BJ (cell line): ENCODE data around the gene MTHFD2L. TPM values are rescaled to one million over a fixed set of nuclear protein-coding genes. Genes with fewer than 3 reads are reported as not detected.

ENCODE experiments used
- CTCF ChIA-PET: fragments of 350-600 bp; formaldehyde crosslinking; extraction: SDS; loops from one replicate; lab custom pipeline; 2021; ENCODE audit warnings: antibody characterized with exemption, inconsistent platforms; lab: Yijun Ruan, JAX
- POLR2A ChIA-PET: fragments of 300-600 bp; sonication (Branson Sonifier 250); formaldehyde crosslinking; extraction: SDS; loops from one replicate; lab custom pipeline; 2021; ENCODE audit warnings: antibody characterized with exemption; lab: Charles Lee
- DNase-seq: peaks from one replicate; pipeline ENCODE4 v3.0.0-alpha.2; 2011; ENCODE audit warnings: low read depth
- H3K27me3 ChIP-seq: 2 replicates; pipeline ENCODE4 v1.6.0; 2011; ENCODE audit warnings: low read length; ENCODE audit not compliant: control insufficient read depth, insufficient read depth
- H3K36me3 ChIP-seq: 2 replicates; pipeline ENCODE4 v1.5.1; 2011; ENCODE audit warnings: low read length; ENCODE audit not compliant: control insufficient read depth, insufficient read depth
- H3K4me3 ChIP-seq: 2 replicates; pipeline ENCODE4 v1.5.1; 2011; ENCODE audit warnings: low read depth, mild to moderate bottlenecking, control low read depth, low read length
- polyA plus RNA-seq: library from polyadenylated mRNA; depleted of rRNA; stranded (reverse); fragments of >200 nt; gene quantifications from 2 replicates; pipeline ENCODE4 v1.2.3, GENCODE V29; 2011
- TF ChIP-seq, protein P1 (sequence below): IDR thresholded peaks from 2 replicates; pipeline ENCODE4 v1.5.1; 2011; ENCODE audit warnings: low read depth, mild to moderate bottlenecking, control low read depth, inconsistent platforms, low read length, moderate library complexity; ENCODE audit not compliant: insufficient read depth

MTHFD2L gene
- polyA plus RNA-seq, 1 experiment: 1.7 TPM

DNA sequence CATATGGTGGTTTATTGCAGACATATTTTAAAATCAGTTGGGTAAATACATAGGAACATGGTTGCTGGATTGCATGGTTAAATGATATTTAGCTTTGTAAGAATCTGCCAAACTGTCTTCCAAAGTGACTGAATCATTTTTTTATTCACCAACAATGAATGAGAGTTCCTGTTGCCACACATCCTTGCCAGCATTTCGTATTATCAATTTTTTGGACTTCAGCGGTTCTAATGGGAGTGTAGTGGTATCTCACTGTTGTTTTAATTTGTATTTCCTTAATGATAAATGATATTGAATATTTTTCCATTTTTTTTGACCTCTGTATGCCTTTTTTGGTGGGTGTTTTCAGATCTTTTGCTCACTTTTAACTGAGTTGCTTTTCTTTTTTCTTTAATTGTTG lies 1.4 kb upstream of the MTHFD2L start:
- POLR2A ChIA-PET: no interaction called here
- H3K27me3 ChIP-seq: no peaks in the 10 kb centered on the region
- no peak overlapping the region for H3K4me3 ChIP-seq
- TF ChIP-seq, protein P1, sequence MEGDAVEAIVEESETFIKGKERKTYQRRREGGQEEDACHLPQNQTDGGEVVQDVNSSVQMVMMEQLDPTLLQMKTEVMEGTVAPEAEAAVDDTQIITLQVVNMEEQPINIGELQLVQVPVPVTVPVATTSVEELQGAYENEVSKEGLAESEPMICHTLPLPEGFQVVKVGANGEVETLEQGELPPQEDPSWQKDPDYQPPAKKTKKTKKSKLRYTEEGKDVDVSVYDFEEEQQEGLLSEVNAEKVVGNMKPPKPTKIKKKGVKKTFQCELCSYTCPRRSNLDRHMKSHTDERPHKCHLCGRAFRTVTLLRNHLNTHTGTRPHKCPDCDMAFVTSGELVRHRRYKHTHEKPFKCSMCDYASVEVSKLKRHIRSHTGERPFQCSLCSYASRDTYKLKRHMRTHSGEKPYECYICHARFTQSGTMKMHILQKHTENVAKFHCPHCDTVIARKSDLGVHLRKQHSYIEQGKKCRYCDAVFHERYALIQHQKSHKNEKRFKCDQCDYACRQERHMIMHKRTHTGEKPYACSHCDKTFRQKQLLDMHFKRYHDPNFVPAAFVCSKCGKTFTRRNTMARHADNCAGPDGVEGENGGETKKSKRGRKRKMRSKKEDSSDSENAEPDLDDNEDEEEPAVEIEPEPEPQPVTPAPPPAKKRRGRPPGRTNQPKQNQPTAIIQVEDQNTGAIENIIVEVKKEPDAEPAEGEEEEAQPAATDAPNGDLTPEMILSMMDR: no peak
- CTCF ChIA-PET: no interaction called here
- H3K36me3 ChIP-seq: no peaks in the 10 kb centered on the region
- no peak for DNase-seq

DNA sequence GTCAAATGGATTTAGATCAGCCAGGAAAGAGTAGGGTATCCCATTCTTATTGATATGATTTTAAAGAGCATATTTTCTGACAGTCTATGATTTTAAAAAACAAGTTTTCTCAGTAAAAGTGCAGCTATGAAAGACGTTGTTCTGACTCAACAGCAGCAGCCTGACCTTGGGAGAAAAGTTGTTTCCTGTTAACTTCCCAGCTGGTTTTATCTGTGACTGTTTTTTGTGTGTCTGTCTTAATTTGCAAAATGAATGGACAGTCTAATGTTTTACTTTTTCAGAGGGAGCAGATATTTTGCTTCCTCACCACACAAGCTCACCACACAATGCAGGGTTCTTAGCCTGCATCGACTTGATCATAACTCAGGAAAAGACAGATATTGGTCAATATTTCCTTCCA lies 764 bp upstream of the MTHFD2L start:
- CTCF ChIA-PET: no interaction called here
- Histone ChIP-seq H3K4me3 (peak overlapping the region; percentile 81), H3K27me3 (no peaks in the 10 kb centered on the region), H3K36me3 (no peaks in the 10 kb centered on the region)
- DNase-seq: no peak
- POLR2A ChIA-PET: no interaction called here
- TF ChIP-seq, protein P1: no peak

DNA sequence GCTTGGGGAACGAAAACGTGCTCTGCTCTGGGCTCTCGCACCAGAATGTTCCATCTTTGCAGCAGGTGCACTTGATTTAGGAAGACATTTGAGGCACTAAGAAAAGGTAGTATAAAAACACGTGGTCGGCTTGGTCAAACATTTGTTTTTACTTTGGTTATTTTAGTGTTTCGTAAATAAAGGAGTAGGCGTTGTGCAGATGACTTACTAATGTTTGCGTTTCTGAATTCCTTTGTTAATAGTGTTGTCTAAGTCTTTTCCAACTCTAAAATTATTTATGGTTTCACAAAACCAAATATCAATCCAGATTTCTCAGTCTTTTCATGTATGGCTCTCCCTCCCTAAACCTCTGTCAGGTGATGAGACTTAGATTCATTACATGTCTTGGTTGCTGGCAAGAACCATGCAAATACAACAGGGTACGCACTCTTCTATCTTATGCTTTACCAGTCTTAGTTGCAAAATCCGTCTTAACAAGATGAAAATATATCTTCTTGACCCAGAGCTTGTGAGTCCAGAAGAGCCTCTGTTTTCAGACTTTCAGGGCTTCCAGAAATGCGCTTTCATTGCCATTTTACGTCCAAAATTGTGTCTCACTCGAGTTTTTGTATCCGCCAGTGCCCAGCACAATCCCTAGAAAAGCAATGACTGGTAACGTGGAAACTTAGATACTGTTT lies 686 bp downstream of the MTHFD2L start:
- ChIA-PET POLR2A (no interaction called here), CTCF (interaction anchor here (1.0 to 1.3 kb wide), 2 partner anchors 9 to 151 kb away, joined by 3 read pairs; no protein-coding TSS in a partner anchor)

DNA sequence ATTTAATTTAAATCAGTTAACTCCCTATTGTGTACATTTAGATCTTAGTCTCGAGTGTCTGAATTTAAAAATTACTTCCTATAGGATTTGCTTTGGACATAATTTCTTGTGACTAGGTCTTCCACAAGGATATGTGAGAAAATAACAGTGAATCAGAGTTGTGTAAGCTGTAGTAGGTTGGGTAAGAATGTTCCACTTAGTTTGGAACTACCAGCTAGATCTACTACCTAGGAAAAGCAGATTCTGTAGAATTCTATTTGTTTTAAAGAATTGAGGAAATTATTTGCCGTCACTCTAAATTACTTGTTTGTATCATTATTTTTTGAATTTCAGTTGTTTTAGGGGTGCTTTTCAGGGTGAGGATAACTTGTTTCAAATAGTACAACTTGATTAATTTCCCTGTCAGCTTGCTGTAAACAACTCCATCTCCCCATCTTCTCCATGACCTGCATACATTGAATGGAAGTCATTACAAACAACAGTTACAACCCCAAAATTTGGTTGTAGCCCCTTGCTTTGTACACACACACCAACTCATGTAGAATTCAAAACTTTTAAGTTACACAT lies 1.3 kb downstream of the MTHFD2L start:
- H3K4me3 ChIP-seq: peak overlapping the region; percentile 81
- TF ChIP-seq, protein P1: no peak
- CTCF ChIA-PET: interaction anchor here (1.3 kb wide), 1 partner anchor 10 kb away, joined by 3 read pairs; no protein-coding TSS in a partner anchor
- no peak for DNase-seq
- H3K27me3 ChIP-seq: no peaks in the 10 kb centered on the region
- POLR2A ChIA-PET: no interaction called here
- no peaks in the 10 kb centered on the region for H3K36me3 ChIP-seq

More for the DNA sequence above, 686 bp downstream of the MTHFD2L start:
- DNase-seq: no peak
- Histone ChIP-seq H3K4me3 (peak overlapping the region; percentile 81), H3K36me3 (no peaks in the 10 kb centered on the region), H3K27me3 (no peaks in the 10 kb centered on the region)
- TF ChIP-seq, protein P1: no peak

DNA sequence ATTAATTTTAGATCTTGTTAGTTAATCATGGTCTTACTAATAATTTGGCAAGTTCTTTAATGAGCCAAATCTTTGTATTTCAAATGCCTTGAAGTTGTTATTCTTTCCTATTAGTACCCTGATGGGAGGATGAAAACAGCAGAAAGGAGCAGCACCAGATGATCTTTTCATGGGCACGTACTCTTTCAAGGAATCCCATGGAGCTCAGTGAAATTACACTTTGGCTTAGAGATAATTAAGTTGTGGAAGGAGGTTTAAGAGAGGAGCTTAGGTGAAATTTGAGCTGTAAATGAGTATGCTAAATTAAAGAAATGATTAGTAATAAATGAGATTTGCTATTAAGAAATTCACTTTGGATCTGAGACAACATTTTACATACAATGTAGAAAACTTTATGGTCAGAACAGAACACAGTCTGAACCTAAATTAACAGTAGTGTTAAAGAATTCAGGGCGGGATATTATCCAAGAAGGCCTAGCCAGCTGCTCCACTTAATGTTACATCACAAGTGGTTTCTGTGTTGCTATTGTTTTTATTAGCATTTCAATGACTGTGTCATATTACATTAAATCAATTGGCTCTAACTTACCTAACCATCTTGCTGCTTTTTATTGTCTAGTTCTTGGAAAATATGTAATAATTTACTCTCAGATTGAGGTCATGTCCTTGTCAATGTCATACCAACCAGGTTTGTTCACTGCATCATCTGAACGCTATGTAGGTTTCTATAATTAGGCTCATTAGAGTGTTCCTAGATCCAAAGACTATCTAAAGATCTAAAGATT lies 3.9 kb downstream of the MTHFD2L start:
- CTCF ChIA-PET: interaction anchor here (1.5 kb wide), 1 partner anchor 146 kb away, joined by 3 read pairs; no protein-coding TSS in a partner anchor
- DNase-seq: no peak

More for the DNA sequence above, 3.9 kb downstream of the MTHFD2L start:
- TF ChIP-seq, protein P1: no peak
- Histone ChIP-seq H3K36me3 (no peaks in the 10 kb centered on the region), H3K27me3 (no peaks in the 10 kb centered on the region), H3K4me3 (no peak overlapping the region)
- POLR2A ChIA-PET: no interaction called here
